SIG-M5 treated with dmso at 0.1 percent for 504 hours (cell line): ENCODE data around the gene HES4.
"Not testable (repeated sequence)": the region's sequence is repeated elsewhere in the genome, so short reads cannot be mapped to it uniquely, and the experiment has no call there.

Experiments used
- DNase-seq: peaks from one replicate; lab custom pipeline; 2025; ENCODE audit not compliant: unreplicated experiment; lab: John Stamatoyannopoulos, UW

Gene HES4

DNA sequence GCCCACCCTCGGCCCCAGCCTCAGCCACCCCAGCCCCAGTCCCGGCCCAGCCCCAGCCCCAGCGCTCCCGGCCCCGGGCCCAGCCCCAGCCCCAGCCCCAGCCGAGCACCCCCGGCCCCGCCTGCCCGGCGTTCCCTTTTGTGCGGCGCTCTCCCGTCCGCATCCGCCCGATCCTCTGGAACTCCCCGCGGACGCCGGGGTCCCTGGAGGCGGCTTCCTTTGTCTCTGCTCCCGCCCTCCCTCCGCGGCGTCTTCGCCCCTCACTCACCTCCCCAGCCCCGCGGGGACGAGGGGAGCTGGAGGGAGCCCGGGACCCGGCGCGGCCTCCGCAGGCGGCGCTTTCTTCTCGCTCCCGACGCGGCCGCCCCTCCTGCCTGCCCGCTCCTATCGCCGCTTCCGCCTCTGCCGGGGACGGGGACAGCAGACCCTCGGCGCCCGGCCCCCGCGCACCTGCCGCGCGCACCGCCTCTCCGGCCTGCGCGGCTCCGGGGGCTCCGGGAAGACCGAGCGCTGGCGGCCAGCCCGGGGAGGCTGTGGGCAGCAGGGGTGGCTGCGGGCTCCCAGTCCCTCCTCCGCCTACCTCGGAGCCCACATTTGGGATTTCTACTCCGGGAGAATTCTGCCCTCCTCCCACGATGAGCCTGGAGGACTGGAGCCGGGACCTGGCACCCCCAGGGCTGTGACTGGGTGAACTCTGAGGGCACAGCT, 34.0 kb upstream of the HES4 start:
- no peak for DNase-seq

DNA sequence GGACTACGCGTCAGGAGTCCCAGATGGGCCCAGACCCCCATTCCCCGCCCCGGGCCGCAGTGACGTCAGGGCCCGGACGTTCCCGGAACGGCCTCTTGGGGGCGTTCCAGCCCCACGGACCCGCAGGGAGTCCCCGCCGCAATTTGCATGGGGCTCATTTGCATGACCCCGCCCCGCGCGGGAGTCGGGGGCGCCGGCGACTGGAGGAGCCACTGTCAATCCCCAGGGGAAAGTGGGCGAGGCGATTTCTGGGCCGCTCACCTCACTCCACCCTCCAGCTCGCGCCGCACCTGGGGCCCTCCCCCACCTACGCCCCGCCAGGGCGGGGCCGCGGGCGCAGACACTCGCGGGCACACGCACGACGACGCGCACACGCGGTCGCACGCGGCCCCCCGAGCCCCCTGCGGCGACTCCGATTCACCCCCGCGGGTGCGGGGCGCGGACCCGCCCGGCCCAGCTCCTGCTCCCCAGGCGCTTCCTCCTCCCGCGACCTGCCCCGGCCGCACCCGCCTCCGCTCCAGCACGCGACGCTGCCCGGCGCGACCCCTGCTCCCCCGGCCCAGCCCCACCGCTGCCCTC, 33.2 kb upstream of the HES4 start:
- DNase-seq = peak; percentile 68

DNA sequence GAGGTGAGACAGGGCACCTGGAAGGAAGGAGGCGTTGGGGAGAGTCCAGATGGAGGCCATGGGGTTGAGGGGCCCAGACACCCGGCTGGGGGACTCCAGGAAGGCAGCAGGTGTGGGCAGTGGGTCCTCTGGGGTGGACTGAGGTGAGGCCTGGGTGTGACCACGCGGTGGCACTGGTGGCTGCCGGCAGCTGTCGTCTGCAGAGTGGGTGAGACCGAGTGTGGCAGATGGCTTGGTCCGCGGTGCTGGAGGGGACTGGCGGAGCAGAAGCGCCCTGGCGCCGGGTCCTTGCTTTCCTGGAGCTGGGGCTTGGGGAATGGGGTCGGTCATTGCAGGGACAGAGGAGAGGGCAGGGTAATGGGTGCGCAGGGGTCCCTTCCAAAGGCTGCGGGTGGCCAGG, 32.5 kb upstream of the HES4 start:
- no peak for DNase-seq

DNA sequence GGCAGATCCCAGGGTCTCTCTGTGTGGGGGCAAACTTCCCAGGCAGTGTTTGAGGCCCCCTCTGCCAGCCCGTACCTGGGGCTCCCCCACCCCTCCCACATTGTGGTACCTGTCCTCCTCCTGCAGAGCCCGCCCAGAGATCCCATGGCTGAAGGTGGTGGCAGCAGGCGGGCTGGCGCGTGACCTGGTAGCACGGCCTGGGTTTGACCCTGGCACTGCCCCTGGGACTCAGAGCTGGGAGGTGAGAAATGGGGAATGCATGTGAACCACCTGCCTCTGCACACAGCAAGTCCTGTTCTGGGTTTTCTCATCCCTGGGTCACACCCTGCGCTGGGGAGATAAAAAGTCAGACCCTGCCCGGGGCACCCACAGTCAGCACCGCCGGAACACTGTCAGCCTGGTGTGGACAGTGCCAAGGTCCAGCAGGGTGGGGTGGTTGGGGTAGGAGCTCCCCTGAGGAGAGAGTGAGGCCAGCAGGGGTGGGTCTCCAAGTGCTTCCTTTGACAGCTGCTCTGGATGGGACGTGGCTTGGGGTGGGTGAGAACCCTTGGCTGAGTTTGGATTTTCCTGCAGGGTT, 31.9 kb upstream of the HES4 start:
- no peak for DNase-seq

DNA sequence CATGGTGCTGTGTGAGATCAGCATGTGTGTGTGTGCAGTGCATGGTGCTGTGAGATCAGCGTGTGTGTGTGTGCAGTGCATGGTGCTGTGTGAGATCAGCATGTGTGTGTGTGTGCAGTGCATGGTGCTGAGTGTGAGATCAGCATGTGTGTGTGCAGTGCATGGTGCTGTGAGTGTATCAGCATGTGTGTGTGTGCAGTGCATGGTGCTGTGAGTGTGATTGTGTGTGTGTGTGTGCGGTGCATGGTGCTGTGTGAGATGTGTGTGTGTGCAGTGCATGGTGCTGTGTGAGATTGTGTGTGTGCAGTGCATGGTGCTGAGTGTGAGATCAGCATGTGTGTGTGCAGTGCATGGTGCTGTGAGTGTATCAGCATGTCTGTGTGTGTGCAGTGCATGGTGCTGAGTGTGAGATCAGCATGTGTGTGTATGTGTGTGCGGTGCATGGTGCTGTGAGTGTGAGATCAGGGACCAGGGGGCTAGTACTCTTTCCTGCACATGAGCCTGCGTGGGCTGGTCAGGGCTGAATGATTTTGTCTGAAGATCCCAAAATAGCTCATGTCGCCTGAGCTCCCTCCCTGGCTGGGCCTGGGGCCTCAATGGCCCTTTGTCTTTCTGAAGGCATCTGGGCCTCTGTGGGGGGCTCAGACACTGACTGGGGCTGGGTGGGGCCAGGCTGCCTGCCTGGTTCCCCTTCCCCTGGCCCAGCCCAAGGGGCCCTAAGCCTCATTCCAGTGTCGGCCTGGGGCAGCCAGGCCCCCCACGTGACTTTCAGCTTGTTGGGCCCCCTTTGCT, 31.2 kb upstream of the HES4 start:
- DNase-seq = not testable (repeated sequence)

DNA sequence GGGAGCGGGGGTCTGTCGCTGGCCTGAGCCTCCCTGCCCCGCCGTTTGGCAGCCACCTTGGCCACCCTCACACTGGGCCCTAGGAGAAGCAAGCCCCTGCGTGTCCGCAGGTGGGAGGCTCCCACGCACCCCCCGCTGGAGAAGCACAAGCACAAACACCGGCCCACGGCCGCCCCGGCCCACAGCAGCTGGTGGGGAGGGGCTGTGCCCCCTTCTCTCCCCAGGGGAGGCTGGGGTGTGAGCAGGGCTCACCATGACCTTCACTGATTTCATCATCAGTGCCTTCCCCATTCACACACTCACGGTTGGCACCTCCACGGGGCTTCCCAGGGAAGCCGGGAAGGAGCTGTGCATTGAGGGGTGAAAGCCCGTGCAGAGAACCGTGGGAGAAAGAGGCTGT, 27.9 kb upstream of the HES4 start:
- DNase-seq = no peak

- no peak for DNase-seq
Measured at GRCh38 chr1:1026599-1027413, 26.9 kb upstream of the HES4 start.

GRCh38 chr1:1025730-1026129, 25.8 kb upstream of the HES4 start:
- no peak for DNase-seq

DNA sequence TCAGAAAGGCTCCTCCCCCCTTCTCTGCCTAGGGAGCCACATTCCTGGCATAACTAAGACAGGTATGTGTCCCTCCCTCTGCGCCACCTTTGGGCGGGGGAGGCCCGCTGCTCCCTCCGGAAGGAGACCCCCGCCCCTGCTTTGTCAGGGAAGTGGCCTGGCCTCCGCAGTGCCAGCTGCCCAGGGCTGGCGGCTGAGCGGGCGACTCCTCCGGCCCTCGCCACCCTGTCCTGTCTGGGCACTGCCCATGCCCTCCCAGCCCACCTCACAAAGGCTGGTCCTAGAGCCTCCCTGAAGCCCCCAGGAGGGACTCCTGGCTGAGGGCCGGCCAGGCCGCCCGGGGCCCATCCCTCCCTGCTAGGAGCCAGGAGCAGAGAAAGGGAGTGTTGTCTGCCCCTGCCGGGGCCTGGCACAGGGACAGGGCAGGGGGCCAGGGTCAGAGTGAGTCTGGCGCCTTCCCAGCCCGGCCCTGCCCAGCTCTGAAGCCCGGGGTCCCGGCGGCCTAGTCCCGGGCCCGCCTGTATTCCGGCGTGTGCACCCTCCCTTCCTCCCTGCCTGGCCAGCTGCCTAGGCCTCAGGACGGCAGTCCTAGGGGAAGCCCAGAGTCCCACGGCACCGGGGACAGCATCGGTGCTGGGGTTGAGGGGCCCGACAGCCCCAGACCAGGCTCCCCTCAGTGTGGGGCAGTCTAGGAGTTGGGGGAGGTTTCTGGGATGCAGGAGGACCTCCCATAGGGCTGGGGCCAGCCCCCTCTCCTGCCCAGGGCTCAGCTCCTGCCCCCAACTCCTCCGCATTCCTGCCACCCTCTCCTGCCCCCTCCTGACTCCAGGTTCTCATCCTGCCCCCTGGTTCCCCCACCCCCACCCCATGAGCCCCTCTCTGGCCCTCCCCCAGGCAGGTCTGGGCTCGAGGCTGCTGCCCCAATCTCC, 25.1 kb upstream of the HES4 start:
- DNase-seq = no peak

DNA sequence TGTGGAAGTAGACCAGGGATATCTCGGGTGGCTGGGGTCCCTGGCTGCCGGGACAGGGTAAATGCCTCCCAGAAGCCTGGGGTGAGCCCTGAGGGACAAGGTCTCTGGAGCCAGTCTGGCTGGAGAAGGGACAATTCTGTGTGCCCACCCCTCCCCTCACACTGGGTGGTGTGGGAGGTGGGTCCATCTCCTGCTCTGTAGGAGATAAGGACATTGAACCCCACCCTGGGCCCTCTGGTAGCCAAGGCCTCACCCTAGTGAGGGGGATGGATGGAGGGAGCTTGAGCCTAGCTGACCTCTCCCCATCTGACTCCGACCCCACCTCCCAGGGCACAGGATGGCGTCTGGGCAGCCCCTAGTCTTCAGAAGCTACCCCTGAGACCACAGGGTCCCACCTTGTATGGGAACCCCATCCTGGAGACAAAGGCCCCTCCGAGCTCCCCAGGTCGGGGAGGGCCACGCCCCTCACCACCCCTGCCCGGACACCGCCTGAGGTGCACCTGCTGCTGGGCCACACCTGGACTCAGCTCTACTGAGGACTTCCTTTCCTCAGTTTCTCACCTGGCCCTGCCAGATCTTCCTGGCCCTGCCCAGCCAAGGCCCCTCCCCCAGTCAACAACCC, 24.4 kb upstream of the HES4 start:
- no peak for DNase-seq

DNA sequence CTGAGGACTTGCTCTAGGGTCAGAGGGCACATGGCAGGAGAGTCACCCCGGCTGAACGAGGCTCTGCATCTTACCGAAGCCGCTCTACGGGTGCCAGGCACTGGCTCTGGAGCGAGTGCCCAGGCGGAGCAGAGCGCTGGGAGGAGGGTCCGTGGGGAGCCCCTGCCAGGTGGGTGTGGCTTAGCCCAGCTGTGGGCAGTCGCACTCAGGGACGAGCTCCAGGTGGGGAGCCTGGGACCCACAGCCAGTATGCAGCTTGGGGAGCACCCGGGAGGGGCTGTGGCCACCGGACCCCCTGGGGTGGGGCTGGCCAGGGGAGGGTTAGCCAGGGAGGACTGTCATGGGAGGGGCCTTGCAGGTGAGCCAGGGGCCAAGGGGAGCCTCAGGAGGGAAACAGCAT, 23.8 kb upstream of the HES4 start:
- no peak for DNase-seq

DNA sequence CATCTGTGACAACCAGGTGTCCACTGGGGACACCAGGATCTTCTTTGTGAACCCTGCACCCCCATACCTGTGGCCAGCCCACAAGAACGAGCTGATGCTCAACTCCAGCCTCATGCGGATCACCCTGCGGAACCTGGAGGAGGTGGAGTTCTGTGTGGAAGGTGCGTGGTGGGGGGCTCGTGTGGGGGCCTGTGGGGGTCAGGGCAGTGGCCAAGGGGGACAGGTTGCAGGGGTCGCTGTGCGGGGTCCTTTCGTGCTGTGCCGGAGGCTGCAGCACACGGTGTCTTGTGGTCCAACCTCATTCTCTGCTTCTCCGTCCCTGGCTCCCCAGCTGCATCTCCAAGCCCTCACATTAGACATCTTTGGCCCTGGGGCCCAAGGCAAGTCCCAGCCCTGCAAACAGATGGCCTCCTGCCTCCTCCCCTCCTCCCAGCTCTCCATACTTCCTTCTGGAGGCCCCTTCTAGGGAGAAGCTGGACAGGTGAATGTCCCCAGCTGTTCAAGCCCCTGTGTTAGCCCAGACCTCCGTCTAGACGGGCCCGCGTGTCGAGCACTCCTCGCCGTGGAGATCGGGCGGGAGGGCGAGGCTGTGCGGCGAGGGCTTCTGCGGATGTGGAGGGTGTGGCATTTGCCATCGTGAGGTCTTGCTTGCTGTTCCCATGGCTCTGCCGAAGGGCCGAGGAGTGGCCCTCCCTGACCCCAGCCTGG, 22.6 kb upstream of the HES4 start:
- no peak for DNase-seq

- DNase-seq = no peak
Measured at GRCh38 chr1:1021920-1022259, 22.0 kb upstream of the HES4 start.

DNA sequence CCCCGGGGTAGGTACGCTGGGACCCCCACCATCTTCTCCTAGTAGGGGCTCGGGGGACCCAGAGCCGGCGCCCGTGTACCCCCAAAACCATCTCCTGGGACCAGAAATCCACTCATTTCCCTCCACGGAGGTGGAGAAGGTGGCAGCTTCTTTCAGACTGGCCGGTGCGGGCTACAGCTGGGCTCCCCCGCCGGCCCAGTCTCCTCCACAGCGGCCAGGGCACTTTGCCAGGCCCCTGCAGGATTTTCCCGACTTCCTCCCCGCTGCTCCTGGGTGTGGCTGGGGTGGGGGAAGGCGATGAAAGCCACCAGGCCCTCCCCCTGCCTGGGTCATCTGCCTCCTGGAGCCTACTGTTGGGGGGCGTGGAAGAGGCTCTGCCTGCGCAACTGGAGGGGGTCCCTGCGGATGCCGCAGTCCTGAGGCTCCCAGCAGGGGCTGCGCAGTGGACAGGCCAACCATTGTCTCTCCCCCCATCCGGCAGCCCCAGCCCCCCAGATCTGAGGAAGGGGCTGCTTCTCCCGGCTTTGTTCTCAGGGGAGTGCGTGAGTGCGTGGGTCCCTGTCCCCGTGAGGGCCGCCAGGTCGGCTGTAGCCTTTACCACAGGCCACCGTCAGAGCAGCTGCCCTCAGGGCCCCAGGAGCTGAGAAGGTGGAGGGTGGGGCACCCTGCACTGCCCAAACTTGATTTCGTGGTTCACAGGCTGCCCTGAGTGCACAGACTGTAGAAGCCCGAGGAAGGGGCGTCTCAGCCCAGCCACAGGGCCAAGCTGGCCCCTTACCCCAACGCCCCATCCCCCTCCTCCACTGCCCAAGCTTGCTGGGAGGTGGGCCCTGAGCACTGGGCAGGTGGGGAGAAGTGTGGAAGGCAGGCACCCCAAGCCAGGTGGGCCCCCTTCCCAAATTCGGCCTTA, 21.4 kb upstream of the HES4 start:
- DNase-seq = peak; percentile 14

DNA sequence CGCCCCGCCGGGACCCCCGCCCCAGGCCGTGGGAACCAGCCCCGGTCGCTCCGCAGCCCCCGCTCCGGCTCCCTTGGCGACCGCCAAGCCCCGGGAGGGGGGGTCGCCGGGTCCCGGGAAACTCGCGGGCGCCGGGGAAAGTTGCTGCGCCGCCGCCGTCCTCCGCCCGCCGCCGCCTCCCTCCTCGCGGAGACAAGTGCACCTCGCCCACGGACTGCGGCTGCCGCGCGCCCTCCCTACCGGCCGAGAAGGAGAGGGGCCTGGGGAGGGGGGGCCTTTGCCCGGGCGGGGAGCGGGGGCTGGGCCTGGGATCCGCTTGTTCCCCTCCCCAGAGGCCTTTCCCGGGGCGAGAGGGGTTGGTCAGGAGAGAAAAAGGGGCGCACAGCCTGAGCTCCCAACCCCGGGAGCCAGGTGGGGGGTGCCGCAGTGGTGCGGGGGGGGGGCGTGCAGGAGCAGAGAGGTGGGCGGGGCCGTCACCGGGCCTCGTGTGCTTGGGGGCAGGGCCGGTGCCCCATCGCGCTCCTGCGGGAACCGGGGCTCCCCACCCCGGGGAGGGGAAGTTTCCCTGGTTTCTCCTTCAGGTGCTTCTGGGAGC, 20.6 kb upstream of the HES4 start:
- DNase-seq = no peak

DNA sequence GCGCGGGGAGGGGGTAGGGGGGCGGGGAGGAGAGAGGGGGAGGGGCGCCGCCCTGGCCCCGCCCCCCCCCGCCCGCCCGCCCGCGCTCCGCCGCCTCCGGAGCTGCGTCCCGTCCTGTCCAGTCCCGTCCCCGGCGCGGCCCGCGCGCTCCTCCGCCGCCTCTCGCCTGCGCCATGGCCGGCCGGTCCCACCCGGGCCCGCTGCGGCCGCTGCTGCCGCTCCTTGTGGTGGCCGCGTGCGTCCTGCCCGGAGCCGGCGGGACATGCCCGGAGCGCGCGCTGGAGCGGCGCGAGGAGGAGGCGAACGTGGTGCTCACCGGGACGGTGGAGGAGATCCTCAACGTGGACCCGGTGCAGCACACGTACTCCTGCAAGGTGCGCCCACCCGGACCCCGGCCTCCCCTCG, 20.1 kb upstream of the HES4 start, which contains the start of gene AGRN:
AGRN (plus strand) TSS at position 121 of the 405 bp plus-strand sequence; CDS start at position 174, 53 bp downstream.
- DNase-seq = no peak
